Pulmonary artery endothelial cell (primary cell): ENCODE data around the gene LILRB1. TPM values are rescaled to one million over a fixed set of nuclear protein-coding genes. Genes with fewer than 3 reads are reported as not detected.
"Not testable (repeated sequence)": the region's sequence is repeated elsewhere in the genome, so short reads cannot be mapped to it uniquely, and the experiment has no call there.

Experiments
- DNase-seq: peaks from one replicate; pipeline ENCODE4 v3.0.0-alpha.2; 2011; ENCODE audit warnings: low read depth, low spot score
- total RNA-seq: library from RNA; depleted of rRNA; stranded (reverse); fragments of >200 nt; gene quantifications from 2 replicates; pipeline ENCODE4 v1.2.3, GENCODE V29; 2014

Gene LILRB1
- total RNA-seq, 1 donor from 2014 or later, result not detected

DNA sequence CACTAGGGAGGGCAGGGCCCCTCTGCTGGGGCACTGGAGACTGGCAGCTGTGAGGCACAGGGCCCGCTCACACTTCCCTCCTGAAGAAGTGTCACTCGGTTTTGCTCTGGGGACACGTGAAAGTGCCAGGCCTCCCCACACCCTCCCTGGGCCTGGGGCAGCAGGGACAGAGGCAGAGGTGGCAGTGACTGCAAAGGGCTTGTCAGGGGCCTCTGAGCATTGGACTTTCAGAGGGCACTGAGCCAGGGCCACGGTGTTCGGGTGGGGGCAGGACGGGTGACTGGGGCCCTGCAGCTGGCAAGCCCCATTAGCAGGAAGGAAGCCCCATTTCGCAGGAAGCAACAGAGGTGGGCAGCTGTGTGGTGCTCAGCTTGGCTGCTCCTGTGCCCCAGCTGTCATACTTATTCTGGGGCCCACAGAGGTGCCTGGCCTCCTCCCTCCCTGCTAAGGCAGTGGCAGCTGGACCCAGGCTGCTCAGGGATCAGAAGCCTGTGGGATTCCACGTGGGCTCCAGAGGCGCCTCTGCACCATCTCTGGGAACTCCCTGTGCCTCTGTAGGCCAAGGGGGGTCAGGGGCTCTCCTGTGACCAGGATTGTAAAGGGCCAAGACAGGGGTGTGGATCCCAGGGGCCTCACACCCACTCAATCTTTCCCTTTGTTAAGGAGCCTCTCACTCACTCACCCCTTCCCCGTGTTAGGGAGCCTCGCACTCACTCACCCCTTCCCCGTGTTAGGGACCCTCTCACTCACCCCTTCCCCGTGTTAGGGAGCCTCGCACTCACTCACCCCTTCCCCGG lies 5.2 kb upstream of the LILRB1 start:
- not testable (repeated sequence) for DNase-seq

DNA sequence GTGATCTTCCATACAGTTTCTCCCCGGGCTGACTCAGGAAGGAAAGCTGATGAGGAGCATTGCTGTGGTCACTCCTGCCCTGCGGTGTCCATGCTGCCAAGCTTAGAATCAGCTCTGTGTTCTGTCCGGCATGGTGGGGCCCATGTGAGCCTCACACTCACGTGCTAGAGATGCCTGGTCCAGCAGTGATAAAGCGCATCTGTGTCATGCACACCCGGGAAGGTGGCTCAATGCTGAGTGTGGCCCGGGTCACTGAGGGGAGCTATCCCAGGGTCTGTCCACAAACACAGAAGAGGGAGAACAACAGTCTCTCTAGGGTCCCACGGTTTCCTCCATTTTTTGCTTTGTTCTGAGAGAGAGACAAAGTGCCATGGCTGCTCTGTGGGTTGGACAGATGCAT lies 3.5 kb upstream of the LILRB1 start:
- DNase-seq, result no peak

DNA sequence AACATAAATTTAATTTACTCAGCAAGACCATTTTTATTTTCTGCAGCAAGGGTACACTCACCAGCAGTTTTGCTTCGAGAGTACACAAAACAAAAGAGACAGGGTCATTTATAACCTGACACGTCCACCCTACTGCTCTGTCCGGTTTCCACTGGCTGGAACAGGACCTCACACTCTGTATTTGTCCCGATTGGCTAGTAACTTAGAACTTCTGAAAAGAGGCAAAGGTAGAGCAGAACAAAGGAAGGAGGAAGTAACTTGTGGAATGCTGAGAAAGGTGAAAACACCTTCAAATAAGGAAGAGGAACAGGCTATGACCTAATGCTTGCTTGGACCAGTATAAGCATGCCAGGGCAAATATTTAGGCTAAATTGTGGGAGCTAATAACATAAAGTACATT lies 2.4 kb upstream of the LILRB1 start:
- DNase-seq, result not testable (repeated sequence)

DNA sequence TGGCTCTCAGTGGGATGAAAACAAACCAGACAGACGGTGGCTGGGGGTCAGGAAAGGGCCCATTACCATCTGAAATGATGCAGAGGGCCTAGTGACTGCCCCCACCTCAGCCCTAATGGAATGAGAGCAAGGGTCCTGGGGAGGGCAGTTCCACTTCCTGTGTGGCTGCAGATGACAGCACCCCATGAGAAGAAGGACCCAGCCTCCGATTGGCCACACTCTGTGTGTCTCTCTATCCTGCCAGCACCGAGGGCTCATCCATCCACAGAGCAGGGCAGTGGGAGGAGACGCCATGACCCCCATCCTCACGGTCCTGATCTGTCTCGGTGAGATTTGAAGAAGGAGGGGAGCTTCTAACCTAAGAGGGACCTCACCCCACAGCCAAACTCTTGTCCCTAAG lies 498 bp downstream of the LILRB1 start:
- DNase-seq, result no peak

DNA sequence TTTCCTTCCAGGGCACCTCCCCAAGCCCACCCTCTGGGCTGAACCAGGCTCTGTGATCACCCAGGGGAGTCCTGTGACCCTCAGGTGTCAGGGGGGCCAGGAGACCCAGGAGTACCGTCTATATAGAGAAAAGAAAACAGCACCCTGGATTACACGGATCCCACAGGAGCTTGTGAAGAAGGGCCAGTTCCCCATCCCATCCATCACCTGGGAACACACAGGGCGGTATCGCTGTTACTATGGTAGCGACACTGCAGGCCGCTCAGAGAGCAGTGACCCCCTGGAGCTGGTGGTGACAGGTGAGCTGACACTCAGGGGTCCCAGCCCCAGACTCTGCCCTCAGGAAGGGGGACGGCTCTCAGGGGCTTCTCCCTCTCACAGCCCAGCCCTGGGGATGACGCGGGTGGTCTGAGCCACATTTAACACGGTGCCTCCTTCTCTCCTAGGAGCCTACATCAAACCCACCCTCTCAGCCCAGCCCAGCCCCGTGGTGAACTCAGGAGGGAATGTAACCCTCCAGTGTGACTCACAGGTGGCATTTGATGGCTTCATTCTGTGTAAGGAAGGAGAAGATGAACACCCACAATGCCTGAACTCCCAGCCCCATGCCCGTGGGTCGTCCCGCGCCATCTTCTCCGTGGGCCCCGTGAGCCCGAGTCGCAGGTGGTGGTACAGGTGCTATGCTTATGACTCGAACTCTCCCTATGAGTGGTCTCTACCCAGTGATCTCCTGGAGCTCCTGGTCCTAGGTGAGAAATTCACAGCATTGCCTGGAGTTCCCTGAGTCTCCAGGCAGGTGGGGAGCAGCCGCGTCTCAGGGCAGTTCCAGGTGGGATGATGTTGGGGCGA lies 1.4 kb downstream of the LILRB1 start:
- DNase-seq, result not testable (repeated sequence)

DNA sequence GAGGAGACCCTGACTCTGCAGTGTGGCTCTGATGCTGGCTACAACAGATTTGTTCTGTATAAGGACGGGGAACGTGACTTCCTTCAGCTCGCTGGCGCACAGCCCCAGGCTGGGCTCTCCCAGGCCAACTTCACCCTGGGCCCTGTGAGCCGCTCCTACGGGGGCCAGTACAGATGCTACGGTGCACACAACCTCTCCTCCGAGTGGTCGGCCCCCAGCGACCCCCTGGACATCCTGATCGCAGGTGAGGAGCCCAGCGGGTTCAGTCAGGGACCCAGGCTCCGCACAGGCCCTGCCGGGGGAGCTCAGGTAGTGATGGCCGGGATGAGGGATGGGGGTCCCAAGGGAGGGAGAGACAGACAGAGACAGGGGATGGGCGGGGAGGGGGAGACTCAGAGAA lies 2.2 kb downstream of the LILRB1 start:
- DNase-seq, result not testable (repeated sequence)

DNA sequence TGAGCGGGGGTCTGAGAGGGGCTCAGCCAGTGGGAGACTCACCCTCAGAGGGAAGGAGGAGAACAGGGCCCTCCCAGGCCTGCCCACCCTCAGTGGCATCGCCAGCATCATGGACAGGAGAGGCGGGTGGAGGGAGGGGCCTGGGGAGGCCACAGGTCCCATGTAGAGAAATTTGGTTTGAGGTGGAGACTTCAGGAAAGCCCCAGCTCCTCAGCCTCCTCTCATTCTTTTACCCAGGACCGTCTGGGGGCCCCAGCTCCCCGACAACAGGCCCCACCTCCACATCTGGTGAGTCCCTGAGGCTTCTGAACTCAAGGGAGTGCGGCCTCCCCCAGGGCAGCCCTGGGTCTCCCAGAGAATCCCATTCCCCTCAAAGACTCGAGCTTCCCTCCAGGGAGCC lies 3.1 kb downstream of the LILRB1 start:
- DNase-seq, result no peak

DNA sequence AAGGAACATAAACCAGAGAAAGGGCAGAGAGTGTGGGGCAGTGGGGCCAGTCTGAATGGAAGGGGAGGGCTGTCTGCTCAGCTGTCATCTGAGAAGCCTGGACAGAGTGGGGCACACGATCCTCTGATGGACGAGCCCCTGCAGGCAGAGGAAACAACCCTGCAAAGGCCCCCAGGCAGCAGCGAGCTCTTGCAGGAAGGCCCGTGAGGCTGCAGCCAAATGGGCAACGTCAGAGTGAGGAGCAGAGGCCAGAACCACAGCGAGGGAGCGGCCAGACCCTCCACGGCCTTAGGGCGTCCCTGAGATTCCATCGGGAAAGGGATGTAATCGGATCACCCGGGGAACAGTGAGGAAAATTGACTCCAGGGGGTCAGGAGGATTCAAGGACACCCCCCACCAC lies 5.8 kb downstream of the LILRB1 start:
- not testable (repeated sequence) for DNase-seq

DNA sequence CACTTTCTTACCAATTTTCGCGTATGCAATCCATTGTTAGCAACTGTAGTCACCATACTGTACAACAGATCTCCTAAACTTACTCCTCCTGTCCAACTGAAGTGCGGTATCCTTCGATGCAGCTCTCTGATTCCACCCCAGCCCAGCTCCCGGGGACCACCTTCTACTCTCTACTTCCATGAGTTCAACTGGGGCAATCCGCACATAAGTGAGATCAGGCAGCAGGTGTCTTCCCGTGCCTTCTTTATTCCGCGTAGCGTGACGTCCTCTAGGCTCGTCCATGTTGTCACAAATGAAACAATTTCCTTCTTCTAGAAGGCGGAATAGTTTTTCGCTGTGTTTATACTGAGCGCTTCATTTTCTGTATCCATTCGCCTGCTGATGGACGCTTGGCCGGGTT lies 8.4 kb downstream of the LILRB1 start:
- no peak for DNase-seq

DNA sequence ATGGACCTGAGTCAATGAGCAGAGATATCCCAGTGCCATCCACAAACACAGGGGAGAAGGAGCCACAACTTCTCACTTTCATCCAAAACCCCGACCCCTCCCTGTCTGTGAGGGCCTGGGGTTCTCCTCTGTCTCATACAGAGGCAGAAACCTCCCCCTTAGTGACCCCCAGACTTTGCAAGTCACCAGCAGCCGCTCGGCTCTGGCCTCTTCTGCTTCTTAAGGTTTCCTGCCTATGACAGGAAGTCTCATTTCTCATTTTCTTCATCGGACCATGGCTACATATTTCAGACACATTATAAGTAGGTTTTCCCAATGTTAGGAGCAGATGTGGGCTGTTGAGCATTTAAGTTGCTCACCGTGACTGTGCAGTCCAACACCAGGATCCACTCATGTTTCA lies 12.7 kb downstream of the LILRB1 start:
- not testable (repeated sequence) for DNase-seq

DNA sequence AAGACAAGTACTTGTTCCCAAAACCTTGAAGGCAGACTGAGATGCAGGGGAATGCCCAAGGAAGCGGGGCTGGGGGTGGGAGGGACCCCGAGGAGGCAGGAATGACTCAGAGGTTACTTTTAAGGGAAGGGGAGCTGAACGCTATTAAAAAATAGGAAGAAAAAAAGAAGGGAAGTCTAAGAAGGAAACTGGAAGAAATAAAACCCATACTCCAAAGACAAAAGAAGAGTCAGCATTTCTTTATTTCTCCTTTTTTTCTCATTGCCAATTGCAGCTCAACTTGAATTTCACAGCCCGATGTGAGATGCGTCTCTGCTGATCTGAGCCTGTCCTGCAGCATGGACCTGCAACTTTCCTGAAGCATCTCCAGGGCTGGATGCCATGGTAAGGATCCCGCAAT lies 13.3 kb downstream of the LILRB1 start:
- not testable (repeated sequence) for DNase-seq

DNA sequence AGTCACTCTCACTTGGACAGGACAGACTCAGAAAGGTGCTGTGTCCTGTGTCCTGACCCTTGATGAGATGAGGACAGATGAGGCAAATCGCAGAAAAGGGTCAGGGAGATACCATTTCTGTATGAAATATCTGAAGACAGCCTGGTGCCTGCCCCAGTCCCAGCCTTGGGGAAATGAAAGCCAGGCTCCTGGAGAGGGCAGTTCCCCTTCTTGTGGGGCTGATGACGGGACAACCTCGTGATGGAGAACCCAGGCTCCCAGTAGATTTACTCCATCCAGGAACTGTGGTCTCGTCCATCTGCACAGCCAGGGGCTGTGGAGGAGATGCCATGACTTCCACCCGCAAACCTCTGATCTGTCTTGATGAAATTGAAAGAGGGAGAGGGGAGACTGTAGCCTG lies 13.8 kb downstream of the LILRB1 start:
- no peak for DNase-seq

DNA sequence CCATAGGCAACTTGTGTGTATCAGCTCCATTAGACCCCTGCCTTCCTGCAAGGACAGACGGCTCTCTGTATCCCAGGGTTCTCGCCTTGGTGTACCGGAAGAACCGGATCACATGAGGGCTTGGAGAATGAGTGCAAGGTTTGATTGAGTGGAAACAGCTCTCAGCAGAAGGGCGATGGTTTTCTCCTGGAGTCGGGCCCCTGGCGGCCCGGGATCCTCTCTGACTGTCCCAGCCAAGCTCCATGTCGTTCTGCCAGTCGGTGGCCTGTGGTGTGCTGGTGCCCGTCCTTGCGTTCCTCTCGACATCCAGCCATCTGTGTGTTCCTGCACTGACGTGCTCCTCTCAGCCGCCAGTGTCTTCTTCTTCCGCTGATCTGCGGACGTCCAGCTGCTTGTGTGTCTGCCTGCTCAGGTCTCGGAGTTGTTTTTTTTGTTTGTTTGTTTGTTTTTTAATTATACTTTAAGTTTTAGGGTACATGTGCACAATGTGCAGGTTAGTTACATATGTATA lies 16.1 kb downstream of the LILRB1 start:
- DNase-seq, result no peak

DNA sequence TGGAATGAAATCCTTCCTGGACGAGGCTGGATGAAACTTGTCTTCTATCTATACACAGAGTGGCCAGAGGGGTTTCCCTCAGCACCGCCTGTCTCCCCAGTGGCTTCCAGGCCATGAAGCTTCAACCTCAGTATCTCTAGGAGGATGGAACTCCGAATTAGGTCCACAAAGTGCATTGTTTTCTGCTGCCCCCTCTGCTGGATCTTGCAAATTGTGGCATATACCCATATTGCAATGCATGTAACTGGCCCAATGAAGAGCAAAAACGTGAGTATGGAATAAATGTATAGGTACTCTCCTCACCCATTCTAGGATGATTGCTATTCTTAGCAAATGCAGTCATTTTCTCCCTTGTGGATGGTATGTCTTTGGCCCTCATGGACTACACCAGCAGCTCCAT lies 17.8 kb downstream of the LILRB1 start:
- no peak for DNase-seq

DNA sequence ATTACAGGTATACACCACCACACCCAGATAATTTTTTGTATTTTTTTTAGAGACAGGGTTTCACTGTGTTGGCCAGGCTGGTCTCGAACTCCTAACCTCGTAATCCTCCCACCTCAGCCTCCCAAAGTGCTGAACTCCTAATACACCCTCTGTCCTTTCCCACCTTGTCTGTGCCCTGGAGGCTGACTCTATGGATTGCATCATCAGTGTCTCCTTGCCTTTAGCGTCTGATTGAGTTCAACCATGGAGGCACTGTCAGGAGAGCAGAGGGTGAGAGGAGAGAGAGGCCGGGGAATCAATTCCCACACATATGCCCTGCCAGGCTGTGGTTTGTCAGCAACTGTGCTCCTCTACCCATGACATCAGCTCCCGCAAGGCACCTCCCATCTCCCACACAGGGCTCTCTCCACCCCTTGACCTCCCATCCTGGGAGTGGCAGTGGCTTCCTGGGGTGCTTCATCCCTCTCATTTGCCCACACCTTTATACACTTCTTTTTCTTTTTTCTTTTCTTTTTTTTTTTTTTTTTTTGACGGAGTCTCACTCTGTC lies 19.9 kb downstream of the LILRB1 start:
- no peak for DNase-seq

DNA sequence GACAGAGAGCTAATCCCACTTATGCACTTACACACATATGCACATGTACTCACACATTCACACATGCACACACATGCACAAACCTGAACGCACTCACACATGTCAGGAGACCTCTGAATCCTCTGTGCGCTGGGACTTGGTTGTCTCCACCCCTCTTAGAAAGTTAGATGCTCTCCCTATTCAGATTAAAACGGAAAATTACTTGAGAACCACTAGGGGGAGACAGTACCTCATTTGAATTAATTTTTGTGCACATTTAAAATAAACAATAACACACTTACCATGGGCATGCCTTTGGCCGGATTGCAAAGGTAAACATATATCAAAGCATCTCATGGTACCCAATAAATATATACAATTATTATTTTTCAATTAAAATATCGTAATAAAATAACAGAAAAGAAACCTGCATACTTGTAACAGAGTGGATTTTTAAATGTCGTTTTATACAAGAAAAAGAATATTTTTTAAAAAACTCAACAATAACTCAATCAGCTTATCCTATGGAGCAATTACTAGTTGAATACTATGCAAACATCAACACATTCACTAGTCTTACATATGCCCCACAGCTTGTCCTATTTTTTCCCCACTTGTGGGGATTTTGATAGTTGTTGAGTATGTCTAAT lies 23.0 kb downstream of the LILRB1 start:
- DNase-seq, result no peak

DNA sequence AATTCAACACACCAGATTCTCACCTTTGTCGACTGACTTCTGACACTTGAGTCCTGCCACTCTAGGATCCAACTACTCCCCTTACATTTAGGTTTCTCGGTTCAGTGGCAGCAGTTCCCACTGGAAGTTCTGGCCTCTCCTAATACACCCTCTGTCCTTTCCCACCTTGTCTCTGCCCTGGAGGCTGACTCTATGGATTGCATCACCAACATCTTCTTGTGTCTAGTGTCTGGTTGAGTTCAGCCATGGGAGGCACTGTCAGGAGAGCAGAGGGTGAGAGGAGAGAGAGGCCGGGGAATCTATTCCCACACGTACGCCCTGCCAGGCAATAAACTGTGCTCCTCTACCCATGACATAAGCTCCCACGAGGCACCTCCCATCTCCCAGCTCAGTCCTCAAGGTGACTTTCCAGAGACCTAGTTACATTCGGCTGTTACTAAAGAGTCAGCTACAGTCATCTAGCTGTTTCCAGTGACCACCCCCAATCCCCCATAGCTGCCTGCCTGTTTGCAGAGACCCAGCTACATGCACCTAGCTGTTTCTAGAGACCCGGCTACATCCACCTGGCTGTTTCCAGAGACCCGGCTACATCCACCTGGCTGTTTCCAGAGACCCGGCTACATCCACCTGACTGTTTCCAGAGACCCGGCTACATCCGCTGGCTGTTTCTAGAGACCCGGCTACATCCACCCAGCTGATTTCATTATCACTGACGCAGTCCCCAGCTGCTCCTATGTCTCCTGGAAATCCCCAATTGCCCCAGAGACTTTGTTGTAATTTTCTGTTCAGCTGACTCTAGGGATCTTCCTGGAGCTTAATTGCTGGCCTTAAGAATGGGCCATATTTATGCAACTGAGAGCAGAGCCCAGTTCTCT lies 24.4 kb downstream of the LILRB1 start:
- DNase-seq, result no peak

DNA sequence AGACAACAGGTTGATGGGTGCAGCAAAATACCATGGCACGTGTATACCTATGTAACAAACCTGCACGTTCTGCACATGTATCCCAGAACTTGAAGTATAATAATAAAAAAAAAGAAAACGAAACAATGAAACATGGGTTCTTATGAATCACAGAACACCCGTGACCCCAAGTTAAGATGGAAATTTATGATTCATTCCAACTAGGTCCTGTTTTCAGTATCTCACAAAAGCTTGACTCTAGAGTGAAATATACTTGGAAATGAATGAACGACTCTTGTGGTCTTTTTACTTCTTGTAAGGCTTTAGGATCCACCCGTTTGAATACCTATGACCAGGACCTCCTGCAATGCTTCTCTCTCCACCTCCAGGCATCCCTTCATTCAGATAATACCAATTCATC lies 29.0 kb downstream of the LILRB1 start:
- no peak for DNase-seq

DNA sequence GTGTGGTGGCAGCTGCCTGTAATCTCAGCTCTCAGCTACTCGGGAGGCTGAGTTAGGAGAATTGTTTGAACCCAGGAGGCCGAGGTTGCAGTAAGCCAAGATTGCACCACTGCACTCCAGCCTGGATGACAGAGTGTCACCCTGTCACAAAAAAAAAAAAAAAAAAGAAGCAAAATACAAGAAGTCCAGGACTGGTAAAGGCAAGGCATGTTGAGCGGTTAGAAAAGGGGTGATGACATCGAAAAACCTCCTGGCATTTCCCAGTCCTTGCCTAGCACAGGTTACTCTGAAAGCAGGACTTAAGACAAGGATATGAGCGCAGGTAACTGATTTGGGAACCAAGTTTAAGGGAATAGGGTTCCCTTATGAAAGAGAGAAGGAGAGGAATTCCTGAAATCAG lies 30.0 kb downstream of the LILRB1 start:
- DNase-seq, result no peak

DNA sequence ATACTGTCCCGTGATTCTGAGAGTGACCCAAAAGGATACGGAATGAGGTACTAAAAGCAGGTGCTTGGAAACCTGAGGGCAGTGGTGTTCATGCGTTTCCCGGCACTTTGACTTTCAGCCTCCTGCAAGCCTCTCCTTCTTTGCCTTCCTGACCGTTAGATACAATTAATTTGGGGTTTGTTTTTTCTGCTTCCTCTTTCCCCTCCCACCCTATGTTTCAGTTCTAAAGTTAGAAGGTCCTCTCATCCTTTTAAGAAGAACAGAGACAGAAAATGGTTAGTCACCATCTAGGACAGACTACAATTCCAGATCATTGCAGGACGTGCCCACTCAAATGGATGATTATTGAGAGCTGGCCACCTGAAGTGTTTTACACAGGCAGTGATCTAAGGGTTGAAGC lies 30.7 kb downstream of the LILRB1 start:
- no peak for DNase-seq
